Astrocyte (in vitro differentiated cells and primary cell): ENCODE measurements around the gene OSBPL3. TPM values are rescaled to one million over a fixed set of nuclear protein-coding genes. Genes with fewer than 3 reads are reported as not detected.
A peak's percentile ranks its signal among the peaks of the same experiment; 100 is the strongest.

Source experiments
- DNase-seq: peaks from one replicate; pipeline ENCODE4 v3.0.0-alpha.2; 2010; ENCODE audit warnings: low read depth
- FAIRE-seq: peaks from 2 replicates; lab custom pipeline; 2011; peaks lifted over from hg19 to GRCh38; lab: Jason Lieb, UNC
- H2AFZ ChIP-seq: 2 replicates; pipeline ENCODE4 v1.6.0; 2012; ENCODE audit warnings: low read depth, low read length, inconsistent platforms
- H3K27ac ChIP-seq: 2 replicates; pipeline ENCODE4 v1.5.1; 2011; ENCODE audit warnings: low read depth, low read length, inconsistent platforms
- H3K27me3 ChIP-seq: 2 replicates; pipeline ENCODE4 v1.6.0; 2011; ENCODE audit warnings: low read length, inconsistent platforms; ENCODE audit not compliant: insufficient read depth
- H3K36me3 ChIP-seq: 2 replicates; pipeline ENCODE4 v1.5.1; 2011; ENCODE audit warnings: low read length, inconsistent platforms; ENCODE audit not compliant: insufficient read depth
- H3K4me1 ChIP-seq: 2 replicates; pipeline ENCODE4 v1.5.1; 2011; ENCODE audit warnings: low read length, inconsistent platforms; ENCODE audit not compliant: insufficient read depth
- H3K4me2 ChIP-seq: 2 replicates; pipeline ENCODE4 v1.6.0; 2012; ENCODE audit warnings: low read length, inconsistent platforms
- H3K4me3 ChIP-seq: 2 replicates; pipeline ENCODE4 v1.5.1; 2011; ENCODE audit warnings: low read depth, mild to moderate bottlenecking, low read length, inconsistent platforms; ENCODE audit not compliant: insufficient read depth
- H3K79me2 ChIP-seq: 2 replicates; pipeline ENCODE4 v1.6.0; 2012; ENCODE audit warnings: mild to moderate bottlenecking, low read length, inconsistent platforms; ENCODE audit not compliant: insufficient read depth
- H3K9ac ChIP-seq: 2 replicates; pipeline ENCODE4 v1.6.0; 2012; ENCODE audit warnings: mild to moderate bottlenecking, low read length, inconsistent platforms
- H3K9me3 ChIP-seq: 2 replicates; pipeline ENCODE4 v1.5.1; 2012; ENCODE audit warnings: low read depth, mild to moderate bottlenecking, low read length, inconsistent platforms; ENCODE audit not compliant: insufficient read depth
- H4K20me1 ChIP-seq: 2 replicates; pipeline ENCODE4 v1.6.0; 2012; ENCODE audit warnings: low read length, inconsistent platforms; ENCODE audit not compliant: insufficient read depth
- H3K27ac Mint-ChIP-seq: one replicate; pipeline ENCODE4 v1.8.0; 2021; ENCODE audit warnings: mild to moderate bottlenecking, mixed read lengths; ENCODE audit not compliant: unreplicated experiment
- H3K27me3 Mint-ChIP-seq: one replicate; pipeline ENCODE4 v1.8.0; 2021; ENCODE audit warnings: low read depth, mixed read lengths; ENCODE audit not compliant: unreplicated experiment
- H3K36me3 Mint-ChIP-seq: one replicate; pipeline ENCODE4 v1.8.0; 2021; ENCODE audit warnings: low read depth, mixed read lengths; ENCODE audit not compliant: unreplicated experiment
- H3K4me1 Mint-ChIP-seq: one replicate; pipeline ENCODE4 v1.8.0; 2021; ENCODE audit warnings: low read depth, mixed read lengths; ENCODE audit not compliant: unreplicated experiment
- H3K4me3 Mint-ChIP-seq: one replicate; pipeline ENCODE4 v1.8.0; 2021; ENCODE audit warnings: mild to moderate bottlenecking, moderate library complexity, mixed read lengths; ENCODE audit not compliant: unreplicated experiment
- H3K9me3 Mint-ChIP-seq: one replicate; pipeline ENCODE4 v1.8.0; 2021; ENCODE audit warnings: mild to moderate bottlenecking, mixed read lengths; ENCODE audit not compliant: unreplicated experiment
- EZH2 ChIP-seq: IDR thresholded peaks from 2 replicates; pipeline ENCODE4 v1.6.1; 2012; ENCODE audit warnings: mild to moderate bottlenecking, low read length, inconsistent platforms; ENCODE audit not compliant: insufficient read depth
- total RNA-seq: library from RNA; stranded (reverse); gene quantifications from 2 replicates; pipeline ENCODE4 v1.2.1, GENCODE V29; 2021
- TF ChIP-seq, protein P1 (sequence below): IDR thresholded peaks from 2 replicates; pipeline ENCODE4 v1.5.1; 2011; ENCODE audit warnings: low read depth, mild to moderate bottlenecking, inconsistent platforms, low read length, moderate library complexity; ENCODE audit not compliant: insufficient read depth

Gene OSBPL3
- total RNA-seq, 1 donor from 2014 or later, result 62.9 TPM

DNA sequence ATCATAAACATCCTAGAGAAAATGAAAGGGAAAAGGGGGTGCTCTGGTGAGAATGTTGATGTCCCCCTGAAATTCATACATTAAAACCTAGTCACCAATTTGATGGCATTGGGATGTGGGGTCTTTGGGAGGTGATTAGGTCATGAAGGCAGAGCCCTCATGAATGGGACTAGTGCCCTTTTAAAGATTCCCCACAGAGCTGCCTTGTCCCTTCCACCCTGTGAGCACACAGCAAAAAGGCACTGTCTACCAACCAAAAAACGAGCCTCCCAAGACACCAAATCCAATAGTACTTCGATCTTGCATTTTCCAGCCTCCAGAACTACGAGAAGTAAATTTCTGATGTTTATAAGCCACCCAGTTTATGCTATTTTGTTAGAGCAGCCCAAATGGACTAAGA, 47.6 kb downstream of the OSBPL3 start:
- Histone ChIP-seq H3K36me3 (no peaks in the 10 kb centered on the region), H3K4me1 (peaks cover 15% of the 10 kb centered on the region), H3K9ac (no peak overlapping the region), H3K79me2 (peaks cover 92% of the 10 kb centered on the region), H3K27me3 (no peaks in the 10 kb centered on the region), H3K27ac (no peak overlapping the region), H4K20me1 (peaks cover 25% of the 10 kb centered on the region), H2AFZ (no peak overlapping the region), H3K4me3 (no peak overlapping the region), H3K4me2 (peak overlapping the region; percentile 55), H3K9me3 (no peaks in the 10 kb centered on the region)
- Mint-ChIP-seq H3K9me3 (no peaks in the 10 kb centered on the region), H3K36me3 (peaks cover 14% of the 10 kb centered on the region), H3K27ac (no peak overlapping the region), H3K4me3 (no peak overlapping the region), H3K27me3 (no peaks in the 10 kb centered on the region), H3K4me1 (peaks cover 26% of the 10 kb centered on the region)
- no peak for DNase-seq
- no peak for TF ChIP-seq EZH2
- TF ChIP-seq, protein P1, sequence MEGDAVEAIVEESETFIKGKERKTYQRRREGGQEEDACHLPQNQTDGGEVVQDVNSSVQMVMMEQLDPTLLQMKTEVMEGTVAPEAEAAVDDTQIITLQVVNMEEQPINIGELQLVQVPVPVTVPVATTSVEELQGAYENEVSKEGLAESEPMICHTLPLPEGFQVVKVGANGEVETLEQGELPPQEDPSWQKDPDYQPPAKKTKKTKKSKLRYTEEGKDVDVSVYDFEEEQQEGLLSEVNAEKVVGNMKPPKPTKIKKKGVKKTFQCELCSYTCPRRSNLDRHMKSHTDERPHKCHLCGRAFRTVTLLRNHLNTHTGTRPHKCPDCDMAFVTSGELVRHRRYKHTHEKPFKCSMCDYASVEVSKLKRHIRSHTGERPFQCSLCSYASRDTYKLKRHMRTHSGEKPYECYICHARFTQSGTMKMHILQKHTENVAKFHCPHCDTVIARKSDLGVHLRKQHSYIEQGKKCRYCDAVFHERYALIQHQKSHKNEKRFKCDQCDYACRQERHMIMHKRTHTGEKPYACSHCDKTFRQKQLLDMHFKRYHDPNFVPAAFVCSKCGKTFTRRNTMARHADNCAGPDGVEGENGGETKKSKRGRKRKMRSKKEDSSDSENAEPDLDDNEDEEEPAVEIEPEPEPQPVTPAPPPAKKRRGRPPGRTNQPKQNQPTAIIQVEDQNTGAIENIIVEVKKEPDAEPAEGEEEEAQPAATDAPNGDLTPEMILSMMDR, result no peak
- FAIRE-seq, result no peak

- Mint-ChIP-seq H3K27ac (no peak overlapping the region), H3K27me3 (no peaks in the 10 kb centered on the region), H3K4me3 (no peak overlapping the region), H3K36me3 (peaks cover 13% of the 10 kb centered on the region), H3K4me1 (peaks cover 29% of the 10 kb centered on the region), H3K9me3 (no peaks in the 10 kb centered on the region)
- H3K4me1 ChIP-seq, result peaks cover 15% of the 10 kb centered on the region
- H3K4me2 ChIP-seq, result no peak overlapping the region
- no peak for FAIRE-seq
- H3K4me3 ChIP-seq, result no peak overlapping the region
- no peak for DNase-seq
- H3K79me2 ChIP-seq, result peaks cover 88% of the 10 kb centered on the region
- no peak overlapping the region for H2AFZ ChIP-seq
- H3K9me3 ChIP-seq, result no peaks in the 10 kb centered on the region
- no peaks in the 10 kb centered on the region for H3K27me3 ChIP-seq
- H3K27ac ChIP-seq, result no peak overlapping the region
- no peak overlapping the region for H3K9ac ChIP-seq
- H3K36me3 ChIP-seq, result no peaks in the 10 kb centered on the region
- TF ChIP-seq, protein P1, result no peak
- no peak for TF ChIP-seq EZH2
- H4K20me1 ChIP-seq, result peaks cover 25% of the 10 kb centered on the region
These were observed 48.1 kb downstream of the OSBPL3 start for GRCh38 chr7:24931844-24932243.

- peaks cover 13% of the 10 kb centered on the region for H3K36me3 Mint-ChIP-seq
- H3K9me3 Mint-ChIP-seq, result no peaks in the 10 kb centered on the region
- Histone ChIP-seq H3K4me3 (no peak overlapping the region), H2AFZ (no peak overlapping the region), H3K9me3 (no peaks in the 10 kb centered on the region), H3K27ac (no peak overlapping the region), H3K27me3 (no peaks in the 10 kb centered on the region), H3K36me3 (no peaks in the 10 kb centered on the region), H3K4me1 (peaks cover 18% of the 10 kb centered on the region), H4K20me1 (peaks cover 17% of the 10 kb centered on the region), H3K79me2 (peaks cover 86% of the 10 kb centered on the region), H3K9ac (no peak overlapping the region), H3K4me2 (no peak overlapping the region)
- no peak for FAIRE-seq
- H3K4me1 Mint-ChIP-seq, result peaks cover 24% of the 10 kb centered on the region
- no peak overlapping the region for H3K27ac Mint-ChIP-seq
- no peaks in the 10 kb centered on the region for H3K27me3 Mint-ChIP-seq
- no peak overlapping the region for H3K4me3 Mint-ChIP-seq
- no peak for TF ChIP-seq EZH2
- TF ChIP-seq, protein P1, result no peak
- DNase-seq, result no peak
These were observed 49.1 kb downstream of the OSBPL3 start for GRCh38 chr7:24930856-24931255.
